ENCODE data around the gene ASCL2. TPM values are rescaled to one million over a fixed set of nuclear protein-coding genes. Genes with fewer than 3 reads are reported as not detected.

ASCL2 gene
- total RNA-seq, 1 experiment from 2014 or later, result 0.35 TPM

GRCh38 chr11:2299773-2300172 is 29.4 kb upstream of the ASCL2 start:
- no peak overlapping the region for H3K23ac ChIP-seq (ENCODE audit: insufficient read length, low read depth, low read length)
- H3K4me3 Mint-ChIP-seq, result no peak overlapping the region
- no peak overlapping the region for H3K27ac ChIP-seq (ENCODE audit: insufficient read length, low read depth, low read length)
- H3K36me3 Mint-ChIP-seq (ENCODE audit: insufficient read depth in 1 of 3, low read depth in 3 of 3), result no peaks in the 10 kb centered on the region
- no peak overlapping the region for H2BK120ac ChIP-seq (ENCODE audit: low read depth, low read length, poor library complexity, severe bottlenecking)
- H4K91ac ChIP-seq (ENCODE audit: insufficient read length, low read depth, low read length), result no peak overlapping the region
- no CpG with 5 or more reads among the region's 10 CpGs for WGBS (ENCODE audit: extremely low coverage, insufficient read length, low lambda C conversion rate)
- no peaks in the 10 kb centered on the region for H3K4me1 ChIP-seq (ENCODE audit: insufficient read depth, low read length)
- no peak overlapping the region for H2BK15ac ChIP-seq (ENCODE audit: low read depth, low read length)
- no peaks in the 10 kb centered on the region for H3K79me2 ChIP-seq (ENCODE audit: insufficient read depth, low read length)
- no peaks in the 10 kb centered on the region for H3K79me1 ChIP-seq (ENCODE audit: insufficient read depth, low read depth, low read length, poor library complexity, severe bottlenecking)
- no peaks in the 10 kb centered on the region for H3K23me2 ChIP-seq (ENCODE audit: insufficient read length, low read depth, low read length, poor library complexity, severe bottlenecking)
- H3K4me2 ChIP-seq (ENCODE audit: insufficient read depth, insufficient read length, low read length), result no peak overlapping the region
- no peak overlapping the region for H2BK12ac ChIP-seq (ENCODE audit: insufficient read length, low read depth, low read length)
- no peak overlapping the region for H2BK20ac ChIP-seq (ENCODE audit: low read depth, low read length, poor library complexity, severe bottlenecking)
- peaks cover 24% of the 10 kb centered on the region for H3K27me3 Mint-ChIP-seq (ENCODE audit: low read depth)
- no peak overlapping the region for H4K8ac ChIP-seq (replicated peaks; ENCODE audit: insufficient read length, low read depth, low read length)
- H3T11ph ChIP-seq (ENCODE audit: low read length), result no peak overlapping the region
- H2AK5ac ChIP-seq (ENCODE audit: insufficient read length, low read length), result no peak overlapping the region
- H3K9me3 Mint-ChIP-seq, result no peaks in the 10 kb centered on the region
- no peaks in the 10 kb centered on the region; the same call in 1 of the 2 replicates for H3K27me3 ChIP-seq (ENCODE audit: insufficient read depth, low read length)
- no peak overlapping the region for H4K5ac ChIP-seq (ENCODE audit: insufficient read length, low read depth, low read length)
- no peak overlapping the region for H3K56ac ChIP-seq (ENCODE audit: insufficient read length, low read depth, low read length)
- H4K20me1 ChIP-seq (ENCODE audit: control insufficient read depth, insufficient read depth, insufficient read length), result no peaks in the 10 kb centered on the region
- no peak overlapping the region for H3K27ac Mint-ChIP-seq
- H3K9ac ChIP-seq (ENCODE audit: extremely low read depth, insufficient read length, low read length), result no peak overlapping the region
- no peak overlapping the region for H2AFZ ChIP-seq (ENCODE audit: low read length)
- no peak for DNase-seq
- no peak overlapping the region for H3K4ac ChIP-seq (ENCODE audit: low read depth, low read length)
- H3K14ac ChIP-seq (ENCODE audit: insufficient read depth, low read length), result no peak overlapping the region
- no peak for TF ChIP-seq CTCF (conservative IDR thresholded peaks at IDR 0.05)
- no peaks in the 10 kb centered on the region for H3K9me3 ChIP-seq (ENCODE audit: control insufficient read depth, low read depth, low read length)
- H3K4me1 Mint-ChIP-seq, result no peaks in the 10 kb centered on the region
- H2BK5ac ChIP-seq (ENCODE audit: insufficient read length, low read length), result no peak overlapping the region
- H3K18ac ChIP-seq (ENCODE audit: insufficient read length, low read depth, low read length), result no peak overlapping the region

Measured in H9 (cell line).